Measurements from ENCODE around the gene RALGAPA1.

DNA sequence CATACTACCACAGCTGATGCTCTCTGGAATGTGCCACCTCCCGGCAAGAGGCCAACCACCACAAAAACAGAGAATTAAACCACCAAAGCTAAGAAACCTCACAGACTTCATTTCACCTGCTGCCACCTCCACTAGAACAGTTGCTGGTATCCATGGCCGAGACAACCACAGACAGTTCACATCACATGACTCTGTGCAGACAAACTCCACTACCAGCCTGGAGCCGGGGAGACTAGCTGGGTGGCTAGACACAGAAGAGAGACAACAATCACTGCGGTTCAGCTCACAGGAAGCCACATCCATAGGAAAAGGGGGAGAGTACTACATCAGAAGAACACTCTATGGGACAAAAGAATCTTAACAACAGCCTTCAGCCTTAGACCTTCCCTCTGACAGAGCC, 78.2 kb downstream of the RALGAPA1 start:
- TF ChIP-seq, protein P1, sequence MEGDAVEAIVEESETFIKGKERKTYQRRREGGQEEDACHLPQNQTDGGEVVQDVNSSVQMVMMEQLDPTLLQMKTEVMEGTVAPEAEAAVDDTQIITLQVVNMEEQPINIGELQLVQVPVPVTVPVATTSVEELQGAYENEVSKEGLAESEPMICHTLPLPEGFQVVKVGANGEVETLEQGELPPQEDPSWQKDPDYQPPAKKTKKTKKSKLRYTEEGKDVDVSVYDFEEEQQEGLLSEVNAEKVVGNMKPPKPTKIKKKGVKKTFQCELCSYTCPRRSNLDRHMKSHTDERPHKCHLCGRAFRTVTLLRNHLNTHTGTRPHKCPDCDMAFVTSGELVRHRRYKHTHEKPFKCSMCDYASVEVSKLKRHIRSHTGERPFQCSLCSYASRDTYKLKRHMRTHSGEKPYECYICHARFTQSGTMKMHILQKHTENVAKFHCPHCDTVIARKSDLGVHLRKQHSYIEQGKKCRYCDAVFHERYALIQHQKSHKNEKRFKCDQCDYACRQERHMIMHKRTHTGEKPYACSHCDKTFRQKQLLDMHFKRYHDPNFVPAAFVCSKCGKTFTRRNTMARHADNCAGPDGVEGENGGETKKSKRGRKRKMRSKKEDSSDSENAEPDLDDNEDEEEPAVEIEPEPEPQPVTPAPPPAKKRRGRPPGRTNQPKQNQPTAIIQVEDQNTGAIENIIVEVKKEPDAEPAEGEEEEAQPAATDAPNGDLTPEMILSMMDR (IDR thresholded peaks at IDR 0.05), result no peak
- TF ChIP-seq POLR2A (IDR thresholded peaks at IDR 0.05) (no peak), EP300 (IDR thresholded peaks at IDR 0.05) (no peak), POLR2AphosphoS5 (IDR thresholded peaks at IDR 0.05) (no peak)

Data from sigmoid colon (tissue), 4 donors.